H1 (cell line): ENCODE data around the gene PCDHB5. TPM values are rescaled to one million over a fixed set of nuclear protein-coding genes. Genes with fewer than 3 reads are reported as not detected.

Experiments used
- CHD7 ChIP-seq: fragments of 300-600 bp; sonication (generic); IDR thresholded peaks from 2 replicates; pipeline ENCODE4 v1.7.1; 2012; ENCODE audit warnings: low read length, moderate library complexity, mild to moderate bottlenecking, inconsistent platforms; ENCODE audit not compliant: insufficient replicate concordance
- CREB1 ChIP-seq: IDR thresholded peaks from 2 replicates; pipeline ENCODE4 v1.6.1; 2012; ENCODE audit warnings: inconsistent platforms
- EGR1 ChIP-seq: IDR thresholded peaks from 2 replicates; pipeline ENCODE4 v1.6.1; 2011; ENCODE audit warnings: low read depth, low read length, borderline replicate concordance
- FOSL1 ChIP-seq: IDR thresholded peaks from 2 replicates; pipeline ENCODE4 v1.6.1; 2011; ENCODE audit warnings: mild to moderate bottlenecking, low read depth, low read length, moderate library complexity; ENCODE audit not compliant: insufficient read depth
- KDM4A ChIP-seq: IDR thresholded peaks from one replicate; pipeline ENCODE4 v1.7.1; 2012; ENCODE audit warnings: low read depth, mild to moderate bottlenecking, moderate library complexity, low read length, inconsistent platforms; ENCODE audit not compliant: severe bottlenecking
- MAX ChIP-seq: IDR thresholded peaks from 2 replicates; pipeline ENCODE4 v1.6.1; 2012; ENCODE audit warnings: inconsistent platforms
- NANOG ChIP-seq: IDR thresholded peaks from 2 replicates; pipeline ENCODE4 v1.6.1; 2011; ENCODE audit warnings: low read length, low read depth, mild to moderate bottlenecking, inconsistent platforms; ENCODE audit not compliant: insufficient read depth, poor library complexity, severe bottlenecking
- SIN3A ChIP-seq, 2 experiments: IDR thresholded peaks in 1 of 2; conservative IDR thresholded peaks in 1 of 2; 2 replicates each; pipeline ENCODE4 v1.6.1; 2011 to 2012; ENCODE audit warnings: low read length in 2 of 2, improper control_type of control experiment in 1 of 2, low read depth in 1 of 2, mild to moderate bottlenecking in 1 of 2
- ZNF274 ChIP-seq: IDR thresholded peaks from 2 replicates; pipeline ENCODE4 v1.7.0; 2012; ENCODE audit warnings: low read length, borderline replicate concordance; ENCODE audit errors: extremely low read depth
- polyA plus RNA-seq, 7 experiments: library from polyadenylated mRNA; depleted of rRNA in 3 of 7; stranded (reverse) in 5 of 7; unstranded in 2 of 7; fragments of >200 nt in 5 of 7; fragments of 200-250 nt in 2 of 7; gene quantifications; 1 replicate in 5 of 7; 2 replicates in 1 of 7; 4 replicates in 1 of 7; pipeline versions ENCODE4 v1.2.1 to v1.2.3, GENCODE V29; 2011 to 2013; ENCODE audit warnings: missing spikeins in 2 of 7, mixed read lengths in 2 of 7
- total RNA-seq: library from RNA; stranded (reverse); fragmentation: NEBNext Ultra II Directional; extraction: Animal tissue kit (Norgen Biotek cat#: 25700); gene quantifications from 2 replicates; pipeline ENCODE4 v1.2.1, GENCODE V29; 2021

PCDHB5 gene
- total and polyA plus RNA-seq, 2 of the 8 experiments (the other 6 are each of a cell fraction or from before 2014, with no cell fraction given): 2.4 to 8.2 TPM

GRCh38 chr5:141094481-141095262 is 40.3 kb upstream of the PCDHB5 start, which contains the start of gene PCDHB2 (continued):
- TF ChIP-seq CHD7 (no peak), CREB1 (peak; percentile 42; the same call in 1 of the 2 replicates), SIN3A (conservative IDR thresholded peaks at IDR 0.05 in 1 of 2, IDR thresholded peaks at IDR 0.05 in 1 of 2; ENCODE audit: low read depth in 1 of 2, low read length in 2 of 2) (peak in 1 of 2 experiments; percentile 32; a peak in 1 of 4 replicates), MAX (peak; percentile 58), EGR1 (no peak), NANOG (peak; percentile 6), ZNF274 (no peak), KDM4A (peak; percentile 35), FOSL1 (no peak)
